Panc1 (cell line): ENCODE results near the gene SIGLEC1. TPM values are rescaled to one million over a fixed set of nuclear protein-coding genes. Genes with fewer than 3 reads are reported as not detected.

Experiments
- ATAC-seq: fragments of 200-7000 bp; cut with Tn5 transposase; 2 replicates; pipeline ENCODE4 v1.9.1; 2020; ENCODE audit warnings: mild to moderate bottlenecking, moderate library complexity
- BruUV-seq: library from RNA; stranded (reverse); fragments of 400-500 nt; replicated peaks from 2 replicates; lab custom pipeline; 2021; lab: Mats Ljungman, UMichigan
- CTCF ChIA-PET: fragments of 300-600 bp; sonication (Branson Sonifier 250); formaldehyde crosslinking; loops from one replicate; lab custom pipeline; 2022; ENCODE audit warnings: antibody characterized with exemption; lab: Charles Lee
- POLR2A ChIA-PET: fragments of 300-600 bp; sonication (Branson Sonifier 250); formaldehyde crosslinking; loops from one replicate; lab custom pipeline; 2022; ENCODE audit warnings: antibody characterized with exemption; lab: Charles Lee
- DNase-seq: peaks from one replicate; pipeline ENCODE4 v3.0.0-alpha.2; 2010; ENCODE audit warnings: low read depth, low spot score
- H3K27ac ChIP-seq: 2 replicates; pipeline ENCODE4 v1.5.1; 2011; ENCODE audit warnings: mild to moderate bottlenecking, low read length, inconsistent platforms
- H3K27me3 ChIP-seq: fragments of 200-500 bp; sonication (Bioruptor generic); 2 replicates; pipeline ENCODE4 v1.6.0; 2014; ENCODE audit warnings: low read length, inconsistent platforms; ENCODE audit not compliant: control insufficient read depth, insufficient read depth
- H3K36me3 ChIP-seq: fragments of 200-500 bp; sonication (Bioruptor generic); 2 replicates; pipeline ENCODE4 v1.5.1; 2014; ENCODE audit warnings: inconsistent platforms, mild to moderate bottlenecking, low read length, moderate library complexity; ENCODE audit not compliant: control insufficient read depth, insufficient read depth
- H3K4me1 ChIP-seq: 2 replicates; pipeline ENCODE4 v1.5.1; 2011; ENCODE audit warnings: inconsistent platforms, mild to moderate bottlenecking, low read length, moderate library complexity; ENCODE audit not compliant: control insufficient read depth, insufficient read depth
- H3K4me3 ChIP-seq, 2 experiments: 2 replicates each; pipeline ENCODE4 v1.5.1; 2011 to 2012; ENCODE audit warnings: low read depth in 2 of 2, low read length in 2 of 2, mild to moderate bottlenecking in 2 of 2, inconsistent platforms in 1 of 2, moderate library complexity in 1 of 2
- H3K9me3 ChIP-seq: fragments of 200-500 bp; sonication (Bioruptor generic); 2 replicates; pipeline ENCODE4 v1.5.1; 2014; ENCODE audit warnings: low read depth, mild to moderate bottlenecking, inconsistent platforms, low read length, moderate library complexity; ENCODE audit not compliant: control insufficient read depth, insufficient read depth
- CTCF ChIP-seq: fragments of 450-650 bp; IDR thresholded peaks from 2 replicates; pipeline ENCODE4 v1.5.1; 2017; ENCODE audit warnings: mild to moderate bottlenecking
- POLR2AphosphoS5 ChIP-seq: IDR thresholded peaks from 2 replicates; pipeline ENCODE4 v1.6.1; 2012; ENCODE audit warnings: mild to moderate bottlenecking, low read depth, low read length, moderate library complexity
- REST ChIP-seq, 2 experiments: IDR thresholded peaks; 2 replicates each; pipeline ENCODE4 v1.6.1; 2011 to 2012; ENCODE audit warnings: low read depth in 2 of 2, control low read depth in 1 of 2, low read length in 1 of 2, mild to moderate bottlenecking in 1 of 2, moderate library complexity in 1 of 2; ENCODE audit not compliant: insufficient read depth in 1 of 2
- SIN3A ChIP-seq: IDR thresholded peaks from 2 replicates; pipeline ENCODE4 v1.6.1; 2012; ENCODE audit warnings: low read depth, mild to moderate bottlenecking, low read length, moderate library complexity, borderline replicate concordance; ENCODE audit not compliant: insufficient read depth
- TCF7L2 ChIP-seq: IDR thresholded peaks from 2 replicates; pipeline ENCODE4 v1.6.1; 2011; ENCODE audit warnings: mild to moderate bottlenecking, low read depth, low read length, inconsistent platforms
- in situ Hi-C: cut with HindIII; loops from 2 replicates; pipeline ENCODE4 v1.10.0; 2016; ENCODE audit warnings: low sequenced_read_pairs, low pct_unique_long_range_greater_than_20kb
- intact Hi-C: fragments of 100-400 bp; cut with micrococcal nuclease; formaldehyde crosslinking; loops from one replicate; pipeline ENCODE4 v1.10.0; 2022; ENCODE audit not compliant: unreplicated experiment
- total RNA-seq: library from RNA; stranded (reverse); gene quantifications from one replicate; pipeline ENCODE4 v1.2.1, GENCODE V29; 2021; ENCODE audit not compliant: unreplicated experiment

The SIGLEC1 gene
- total RNA-seq, 1 experiment from 2014 or later, result 0.03 TPM

- DNase-seq, result no peak
- CTCF ChIA-PET, result interaction anchor here (1.0 to 1.4 kb wide), 2 partner anchors 10 to 23 kb away, joined by 4 to 5 read pairs; no protein-coding TSS in a partner anchor
- in situ Hi-C loops, result no loop called here
- POLR2A ChIA-PET, result no interaction called here
- BruUV-seq, result no TSS peak
- ATAC-seq, result no peak
- Histone ChIP-seq H3K9me3 (no peaks in the 10 kb centered on the region), H3K36me3 (no peaks in the 10 kb centered on the region), H3K27me3 (peaks cover 3% of the 10 kb centered on the region), H3K27ac (no peak overlapping the region), H3K4me3 (no peak overlapping the region; a peak in 1 of 4 replicates), H3K4me1 (no peaks in the 10 kb centered on the region; the same call in 1 of the 2 replicates)
- no peak for TF ChIP-seq TCF7L2
- no peak for TF ChIP-seq SIN3A
- TF ChIP-seq POLR2AphosphoS5, result no peak
- no peak for TF ChIP-seq REST (IDR thresholded peaks at IDR 0.05; ENCODE audit: insufficient read depth in 1 of 2, low read depth in 2 of 2, low read length in 1 of 2)
- TF ChIP-seq CTCF, result no peak
- intact Hi-C loops, result loop anchor here (10.0 kb wide), 1 partner anchor 71 kb away; no protein-coding TSS in a partner anchor
Observed at GRCh38 chr20:3745686-3746173, 33.3 kb upstream of the SIGLEC1 start.

- intact Hi-C loops, result loop anchor here (10.0 kb wide), 1 partner anchor 70 kb away; no protein-coding TSS in a partner anchor
- Histone ChIP-seq H3K27ac (peak overlapping the region; percentile 32; the same call in 1 of the 2 replicates), H3K9me3 (no peaks in the 10 kb centered on the region), H3K36me3 (no peaks in the 10 kb centered on the region), H3K4me3 (peak overlapping the region; percentile 37 to 57), H3K4me1 (no peaks in the 10 kb centered on the region; the same call in 1 of the 2 replicates), H3K27me3 (no peaks in the 10 kb centered on the region)
- ATAC-seq (peak; percentile 68), DNase-seq (peak; percentile 78)
- in situ Hi-C loops, result no loop called here
- TF ChIP-seq REST (IDR thresholded peaks at IDR 0.05; ENCODE audit: insufficient read depth in 1 of 2, low read depth in 2 of 2, low read length in 1 of 2) (no peak), TCF7L2 (no peak), CTCF (no peak), SIN3A (no peak), POLR2AphosphoS5 (no peak)
- ChIA-PET CTCF (interaction anchor here (0.6 to 1.4 kb wide), 3 partner anchors 9 to 691 kb away, joined by 3 to 5 read pairs (median 4); no protein-coding TSS in a partner anchor), POLR2A (interaction anchor here (0.5 kb wide), 1 partner anchor 135 kb away, joined by 7 read pairs; no protein-coding TSS in a partner anchor)
- no TSS peak for BruUV-seq
Observed at GRCh38 chr20:3744806-3745685, 32.6 kb upstream of the SIGLEC1 start.
